Mammary epithelial cell (primary cell): ENCODE measurements around the gene TPTE2.

Source experiments
- CTCF ChIP-seq, 2 donors: IDR thresholded peaks in 1 of 2; conservative IDR thresholded peaks in 1 of 2; 2 replicates each; pipeline ENCODE4 v1.5.1; 2011 to 2012; ENCODE audit warnings: inconsistent platforms in 2 of 2, low read length in 2 of 2, mild to moderate bottlenecking in 2 of 2, control low read depth in 1 of 2, low read depth in 1 of 2; ENCODE audit not compliant: insufficient read depth in 1 of 2; ENCODE audit errors: extremely low read depth in 1 of 2
- EZH2 ChIP-seq: IDR thresholded peaks from 2 replicates; pipeline ENCODE4 v1.6.1; 2012; ENCODE audit warnings: low read length, inconsistent platforms, borderline replicate concordance

GRCh38 chr13:19597523-19597922 lies 36.2 kb upstream of the TPTE2 start:
- TF ChIP-seq CTCF (conservative IDR thresholded peaks at IDR 0.05 in 1 of 2, IDR thresholded peaks at IDR 0.05 in 1 of 2; ENCODE audit: extremely low read depth in 1 of 2, insufficient read depth in 1 of 2, low read depth in 1 of 2, low read length in 2 of 2), result no peak
- no peak for TF ChIP-seq EZH2
